GM21737 (cell line): ENCODE data around the gene MITF.

Source experiments
- ATAC-seq: cut with Tn5 transposase; IDR thresholded peaks from one replicate; pipeline ENCODE4 v1.9.1; 2021; ENCODE audit warnings: mild to moderate bottlenecking, moderate library complexity; ENCODE audit not compliant: unreplicated experiment

Gene MITF

GRCh38 chr3:69868841-69869420, 129.7 kb downstream of the MITF start:
- ATAC-seq: no peak

- ATAC-seq: no peak
These were observed 130.4 kb downstream of the MITF start for GRCh38 chr3:69869643-69870042.

GRCh38 chr3:69871251-69871650, 132.0 kb downstream of the MITF start:
- no peak for ATAC-seq

GRCh38 chr3:69871868-69872267, 132.6 kb downstream of the MITF start:
- ATAC-seq: no peak

- no peak for ATAC-seq
These were observed 133.6 kb downstream of the MITF start for GRCh38 chr3:69872783-69873378.

GRCh38 chr3:69876073-69876472, 136.8 kb downstream of the MITF start:
- no peak for ATAC-seq

GRCh38 chr3:69878254-69878653, 139.0 kb downstream of the MITF start:
- no peak for ATAC-seq

- ATAC-seq: no peak
These were observed 139.8 kb downstream of the MITF start for GRCh38 chr3:69879051-69879450.

- ATAC-seq: no peak
These were observed 140.9 kb downstream of the MITF start for GRCh38 chr3:69880069-69880640.

- no peak for ATAC-seq
These were observed 141.8 kb downstream of the MITF start for GRCh38 chr3:69881051-69881450.

- ATAC-seq: no peak
These were observed 142.6 kb downstream of the MITF start for GRCh38 chr3:69881756-69882428.

GRCh38 chr3:69882560-69882959, 143.3 kb downstream of the MITF start:
- no peak for ATAC-seq

- no peak for ATAC-seq
These were observed 149.0 kb downstream of the MITF start for GRCh38 chr3:69888040-69888942.

- no peak for ATAC-seq
These were observed 149.7 kb downstream of the MITF start for GRCh38 chr3:69888943-69889315.

GRCh38 chr3:69890084-69890483, 150.8 kb downstream of the MITF start:
- ATAC-seq: no peak

- ATAC-seq: no peak
These were observed 151.4 kb downstream of the MITF start for GRCh38 chr3:69890691-69891090.

GRCh38 chr3:69892706-69893105, 153.4 kb downstream of the MITF start:
- ATAC-seq: no peak

GRCh38 chr3:69893274-69893673, 154.0 kb downstream of the MITF start:
- ATAC-seq: no peak

- no peak for ATAC-seq
These were observed 156.8 kb downstream of the MITF start for GRCh38 chr3:69896095-69896494.

GRCh38 chr3:69900331-69900730, 161.1 kb downstream of the MITF start:
- no peak for ATAC-seq

GRCh38 chr3:69901802-69902201, 162.5 kb downstream of the MITF start:
- no peak for ATAC-seq
